ENCODE results near the gene AOPEP. TPM values are rescaled to one million over a fixed set of nuclear protein-coding genes. Genes with fewer than 3 reads are reported as not detected.

Gene AOPEP
- total RNA-seq, 1 donor from 2014 or later = 75.3 TPM

DNA sequence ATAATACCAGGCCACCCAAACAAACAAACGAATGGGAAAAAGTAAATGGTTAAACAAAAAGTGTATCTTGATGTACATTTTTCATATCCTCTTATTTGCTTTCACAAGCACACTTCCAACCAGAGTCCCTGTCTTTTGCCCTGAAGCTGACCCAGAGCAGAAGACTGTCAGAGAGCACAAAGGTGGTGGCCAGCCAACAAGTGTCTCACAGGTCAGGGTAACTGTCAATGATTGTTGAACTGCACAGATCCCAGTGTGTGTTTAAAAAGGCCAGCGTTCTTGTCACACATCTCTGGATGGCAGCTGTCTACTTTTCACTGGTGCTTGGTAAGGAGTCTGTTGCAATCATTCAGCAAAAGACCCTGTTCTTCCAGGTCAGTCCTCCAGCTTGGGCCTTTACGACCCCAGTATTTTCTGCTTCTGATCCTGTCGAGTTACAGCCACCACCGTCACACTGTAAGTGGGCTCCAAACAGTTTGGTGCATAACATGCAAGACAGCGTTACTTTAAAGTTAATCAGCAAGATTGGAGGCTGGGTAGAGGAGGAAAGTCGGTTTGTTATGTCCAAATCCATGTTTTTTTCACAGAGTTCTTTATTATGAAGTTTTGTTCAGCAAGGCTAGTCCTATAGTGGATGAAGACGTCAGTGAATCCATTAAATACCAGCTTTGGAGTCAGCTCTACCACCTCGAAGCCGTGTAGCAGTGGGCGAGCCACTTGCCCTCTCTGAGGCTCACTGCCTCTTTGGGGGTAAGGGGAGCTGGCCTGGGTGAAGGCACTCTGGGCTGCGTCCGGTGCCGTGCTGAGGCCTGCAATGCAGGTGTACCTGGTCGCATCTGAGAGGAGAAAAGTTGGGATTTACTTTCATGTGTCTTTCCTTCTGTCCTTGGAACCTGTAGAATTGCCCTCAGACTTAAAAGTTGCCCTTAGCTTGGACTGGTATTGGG is 265.7 kb downstream of the AOPEP start:
- H3K27me3 Mint-ChIP-seq (ENCODE audit: low read depth, unreplicated experiment) = no peaks in the 10 kb centered on the region
- Histone ChIP-seq H3K4me2 (ENCODE audit: low read length) (no peak overlapping the region), H3K36me3 (ENCODE audit: insufficient read depth, low read length) (no peaks in the 10 kb centered on the region), H2AFZ (ENCODE audit: low read depth, low read length) (no peak overlapping the region), H3K27me3 (ENCODE audit: insufficient read depth, low read length) (no peaks in the 10 kb centered on the region), H3K79me2 (ENCODE audit: insufficient read depth, low read length) (no peaks in the 10 kb centered on the region), H3K4me1 (ENCODE audit: insufficient read depth, low read length) (peaks cover 23% of the 10 kb centered on the region), H3K27ac (ENCODE audit: low read depth, low read length) (no peak overlapping the region), H4K20me1 (ENCODE audit: insufficient read depth, low read length) (no peaks in the 10 kb centered on the region), H3K4me3 (ENCODE audit: insufficient read depth, low read depth, low read length) (no peak overlapping the region), H3K9me3 (ENCODE audit: insufficient read depth, low read depth, low read length) (no peaks in the 10 kb centered on the region), H3K9ac (ENCODE audit: low read length) (no peak overlapping the region)
- no peak for TF ChIP-seq EZH2 (IDR thresholded peaks at IDR 0.05; ENCODE audit: insufficient read depth, low read length)
- TF ChIP-seq, protein P1, sequence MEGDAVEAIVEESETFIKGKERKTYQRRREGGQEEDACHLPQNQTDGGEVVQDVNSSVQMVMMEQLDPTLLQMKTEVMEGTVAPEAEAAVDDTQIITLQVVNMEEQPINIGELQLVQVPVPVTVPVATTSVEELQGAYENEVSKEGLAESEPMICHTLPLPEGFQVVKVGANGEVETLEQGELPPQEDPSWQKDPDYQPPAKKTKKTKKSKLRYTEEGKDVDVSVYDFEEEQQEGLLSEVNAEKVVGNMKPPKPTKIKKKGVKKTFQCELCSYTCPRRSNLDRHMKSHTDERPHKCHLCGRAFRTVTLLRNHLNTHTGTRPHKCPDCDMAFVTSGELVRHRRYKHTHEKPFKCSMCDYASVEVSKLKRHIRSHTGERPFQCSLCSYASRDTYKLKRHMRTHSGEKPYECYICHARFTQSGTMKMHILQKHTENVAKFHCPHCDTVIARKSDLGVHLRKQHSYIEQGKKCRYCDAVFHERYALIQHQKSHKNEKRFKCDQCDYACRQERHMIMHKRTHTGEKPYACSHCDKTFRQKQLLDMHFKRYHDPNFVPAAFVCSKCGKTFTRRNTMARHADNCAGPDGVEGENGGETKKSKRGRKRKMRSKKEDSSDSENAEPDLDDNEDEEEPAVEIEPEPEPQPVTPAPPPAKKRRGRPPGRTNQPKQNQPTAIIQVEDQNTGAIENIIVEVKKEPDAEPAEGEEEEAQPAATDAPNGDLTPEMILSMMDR (IDR thresholded peaks at IDR 0.05; ENCODE audit: insufficient read depth, low read depth, low read length) = no peak
- no peak for FAIRE-seq
- no peaks in the 10 kb centered on the region for H3K9me3 Mint-ChIP-seq (ENCODE audit: unreplicated experiment)
- no peak for DNase-seq (ENCODE audit: low read depth)
- H3K27ac Mint-ChIP-seq (ENCODE audit: unreplicated experiment) = no peak overlapping the region
- no peak overlapping the region for H3K4me3 Mint-ChIP-seq (ENCODE audit: unreplicated experiment)
- H3K36me3 Mint-ChIP-seq (ENCODE audit: low read depth, unreplicated experiment) = peaks cover 16% of the 10 kb centered on the region
- H3K4me1 Mint-ChIP-seq (ENCODE audit: low read depth, unreplicated experiment) = peaks cover 20% of the 10 kb centered on the region

GRCh38 chr9:94993160-94993820 is 266.8 kb downstream of the AOPEP start:
- TF ChIP-seq, protein P1 (IDR thresholded peaks at IDR 0.05; ENCODE audit: insufficient read depth, low read depth, low read length) = no peak
- TF ChIP-seq EZH2 (IDR thresholded peaks at IDR 0.05; ENCODE audit: insufficient read depth, low read length) = no peak
- H3K79me2 ChIP-seq (ENCODE audit: insufficient read depth, low read length) = no peaks in the 10 kb centered on the region
- no peaks in the 10 kb centered on the region for H4K20me1 ChIP-seq (ENCODE audit: insufficient read depth, low read length)
- no peaks in the 10 kb centered on the region for H3K9me3 ChIP-seq (ENCODE audit: insufficient read depth, low read depth, low read length)
- FAIRE-seq (no peak), DNase-seq (ENCODE audit: low read depth) (no peak)
- H3K9ac ChIP-seq (ENCODE audit: low read length) = no peak overlapping the region
- Mint-ChIP-seq H3K36me3 (ENCODE audit: low read depth, unreplicated experiment) (peaks cover 10% of the 10 kb centered on the region), H3K4me3 (ENCODE audit: unreplicated experiment) (no peak overlapping the region), H3K27ac (ENCODE audit: unreplicated experiment) (no peak overlapping the region), H3K4me1 (ENCODE audit: low read depth, unreplicated experiment) (peaks cover 20% of the 10 kb centered on the region), H3K9me3 (ENCODE audit: unreplicated experiment) (no peaks in the 10 kb centered on the region), H3K27me3 (ENCODE audit: low read depth, unreplicated experiment) (no peaks in the 10 kb centered on the region)
- H3K4me3 ChIP-seq (ENCODE audit: insufficient read depth, low read depth, low read length) = no peak overlapping the region
- no peaks in the 10 kb centered on the region for H3K36me3 ChIP-seq (ENCODE audit: insufficient read depth, low read length)
- no peak overlapping the region for H3K27ac ChIP-seq (ENCODE audit: low read depth, low read length)
- H3K27me3 ChIP-seq (ENCODE audit: insufficient read depth, low read length) = no peaks in the 10 kb centered on the region
- H3K4me1 ChIP-seq (ENCODE audit: insufficient read depth, low read length) = peaks cover 23% of the 10 kb centered on the region
- H2AFZ ChIP-seq (ENCODE audit: low read depth, low read length) = no peak overlapping the region
- H3K4me2 ChIP-seq (ENCODE audit: low read length) = no peak overlapping the region

Measured in astrocyte (in vitro differentiated cells and primary cell).